ENCODE measurements around the gene GRB10. TPM values are rescaled to one million over a fixed set of nuclear protein-coding genes. Genes with fewer than 3 reads are reported as not detected.
A peak's percentile ranks its signal among the peaks of the same experiment; 100 is the strongest.

The GRB10 gene
- total RNA-seq, 2 experiments from 2014 or later: 5.9 to 8.4 TPM

GRCh38 chr7:50827281-50827680 is 44.6 kb upstream of the GRB10 start:
- DNase-seq (no peak), ATAC-seq (ENCODE audit: poor library complexity) (no peak)
- H3K9me3 ChIP-seq (ENCODE audit: control insufficient read depth in 1 of 2, insufficient read depth in 1 of 2, low read length in 2 of 2): no peaks in the 10 kb centered on the region
- H3K27me3 ChIP-seq (ENCODE audit: control insufficient read depth in 1 of 2, insufficient read depth in 2 of 2, low read length in 2 of 2): no peaks in the 10 kb centered on the region
- no peaks in the 10 kb centered on the region for H3K27me3 Mint-ChIP-seq
- intact Hi-C loops (cut with DNase I, micrococcal nuclease): no loop called here
- POLR2A ChIA-PET: no interaction called here
- H3K9me3 Mint-ChIP-seq: no peaks in the 10 kb centered on the region
- H3K27ac ChIP-seq (ENCODE audit: low read depth in 1 of 2, low read length in 2 of 2): no peak overlapping the region
- H3K4me1 Mint-ChIP-seq (ENCODE audit: low read depth): no peaks in the 10 kb centered on the region
- H3K4me3 ChIP-seq (ENCODE audit: low read length): no peak overlapping the region
- H3K4me3 Mint-ChIP-seq: no peak overlapping the region
- H3K36me3 Mint-ChIP-seq (ENCODE audit: low read depth): no peaks in the 10 kb centered on the region
- no peaks in the 10 kb centered on the region for H3K36me3 ChIP-seq (ENCODE audit: insufficient read depth, low read length)
- no peak for TF ChIP-seq CTCF (IDR thresholded peaks at IDR 0.05)
- no peak overlapping the region for H3K27ac Mint-ChIP-seq
- CTCF ChIA-PET: no interaction called here
- H3K4me1 ChIP-seq (ENCODE audit: insufficient read depth, low read length): peaks cover 3% of the 10 kb centered on the region

- Histone ChIP-seq H3K9me3 (ENCODE audit: control insufficient read depth in 1 of 2, insufficient read depth in 1 of 2, low read length in 2 of 2) (no peaks in the 10 kb centered on the region), H3K27me3 (ENCODE audit: control insufficient read depth in 1 of 2, insufficient read depth in 2 of 2, low read length in 2 of 2) (no peaks in the 10 kb centered on the region), H3K4me1 (ENCODE audit: insufficient read depth, low read length) (peaks cover 3% of the 10 kb centered on the region), H3K4me3 (ENCODE audit: low read length) (no peak overlapping the region), H3K27ac (ENCODE audit: low read depth in 1 of 2, low read length in 2 of 2) (no peak overlapping the region), H3K36me3 (ENCODE audit: insufficient read depth, low read length) (no peaks in the 10 kb centered on the region)
- DNase-seq: peak in 2 of 14 experiments; percentile 3
- no peak for TF ChIP-seq CTCF (IDR thresholded peaks at IDR 0.05)
- Mint-ChIP-seq H3K9me3 (no peaks in the 10 kb centered on the region), H3K36me3 (ENCODE audit: low read depth) (no peaks in the 10 kb centered on the region), H3K27ac (no peak overlapping the region), H3K27me3 (no peaks in the 10 kb centered on the region), H3K4me3 (no peak overlapping the region), H3K4me1 (ENCODE audit: low read depth) (no peaks in the 10 kb centered on the region)
- ATAC-seq (ENCODE audit: poor library complexity): no peak
- ChIA-PET POLR2A (no interaction called here), CTCF (no interaction called here)
- intact Hi-C loops (cut with DNase I, micrococcal nuclease): no loop called here
Measured at GRCh38 chr7:50826371-50827172, 43.9 kb upstream of the GRB10 start.

- Mint-ChIP-seq H3K36me3 (ENCODE audit: low read depth) (no peaks in the 10 kb centered on the region), H3K27me3 (no peaks in the 10 kb centered on the region), H3K27ac (no peak overlapping the region), H3K4me1 (ENCODE audit: low read depth) (no peaks in the 10 kb centered on the region), H3K9me3 (no peaks in the 10 kb centered on the region), H3K4me3 (no peak overlapping the region)
- Histone ChIP-seq H3K4me1 (ENCODE audit: insufficient read depth, low read length) (peaks cover 3% of the 10 kb centered on the region), H3K9me3 (ENCODE audit: control insufficient read depth in 1 of 2, insufficient read depth in 1 of 2, low read length in 2 of 2) (no peaks in the 10 kb centered on the region), H3K27me3 (ENCODE audit: control insufficient read depth in 1 of 2, insufficient read depth in 2 of 2, low read length in 2 of 2) (no peaks in the 10 kb centered on the region), H3K27ac (ENCODE audit: low read depth in 1 of 2, low read length in 2 of 2) (no peak overlapping the region), H3K4me3 (ENCODE audit: low read length) (no peak overlapping the region), H3K36me3 (ENCODE audit: insufficient read depth, low read length) (no peaks in the 10 kb centered on the region)
- intact Hi-C loops (cut with DNase I, micrococcal nuclease): no loop called here
- no peak for ATAC-seq (ENCODE audit: poor library complexity)
- CTCF ChIA-PET: no interaction called here
- POLR2A ChIA-PET: no interaction called here
- DNase-seq: no peak
- no peak for TF ChIP-seq CTCF (IDR thresholded peaks at IDR 0.05)
Measured at GRCh38 chr7:50825465-50825864, 42.8 kb upstream of the GRB10 start.
